Neural progenitor cell (in vitro differentiated cells): ENCODE results near the gene CKAP4. TPM values are rescaled to one million over a fixed set of nuclear protein-coding genes. Genes with fewer than 3 reads are reported as not detected.

Experiments
- DNase-seq: peaks from one replicate; pipeline ENCODE4 v3.0.0-alpha.2; 2016; ENCODE audit warnings: low spot score
- H2AFZ ChIP-seq: fragments of 200-600 bp; sonication (generic); replicated peaks from 2 replicates; pipeline ENCODE4 v1.6.1; 2016; ENCODE audit warnings: antibody characterized with exemption
- H3F3A ChIP-seq: fragments of 200-600 bp; sonication (generic); 2 replicates; pipeline ENCODE4 v1.6.1; 2016; ENCODE audit warnings: antibody characterized with exemption, low read depth
- H3K27ac ChIP-seq: fragments of 200-600 bp; sonication (generic); 2 replicates; pipeline ENCODE4 v1.5.1; 2016; ENCODE audit warnings: mild to moderate bottlenecking
- H3K27me3 ChIP-seq: fragments of 200-600 bp; sonication (generic); 2 replicates; pipeline ENCODE4 v1.6.1; 2016; ENCODE audit warnings: mild to moderate bottlenecking, moderate library complexity
- H3K36me3 ChIP-seq: fragments of 200-600 bp; sonication (generic); 2 replicates; pipeline ENCODE4 v1.5.1; 2016
- H3K4me1 ChIP-seq: fragments of 200-600 bp; sonication (generic); 2 replicates; pipeline ENCODE4 v1.6.1; 2016; ENCODE audit warnings: mixed run types
- H3K4me2 ChIP-seq: fragments of 200-600 bp; sonication (generic); 2 replicates; pipeline ENCODE4 v1.6.1; 2016
- H3K4me3 ChIP-seq: fragments of 200-600 bp; sonication (generic); 2 replicates; pipeline ENCODE4 v1.5.1; 2016
- H3K79me2 ChIP-seq: fragments of 200-600 bp; sonication (generic); 2 replicates; pipeline ENCODE4 v1.6.1; 2016; ENCODE audit warnings: low read depth
- H3K9ac ChIP-seq: fragments of 200-600 bp; sonication (generic); 2 replicates; pipeline ENCODE4 v1.6.1; 2016
- H3K9me3 ChIP-seq: fragments of 200-600 bp; sonication (generic); 2 replicates; pipeline ENCODE4 v1.5.1; 2016; ENCODE audit warnings: low read depth
- H4K20me1 ChIP-seq: fragments of 200-600 bp; sonication (generic); 2 replicates; pipeline ENCODE4 v1.6.1; 2016; ENCODE audit warnings: low read depth
- H3K27ac Mint-ChIP-seq: 3 replicates; pipeline ENCODE4 v1.8.0; 2021; ENCODE audit warnings: mixed read lengths
- H3K27me3 Mint-ChIP-seq: 2 replicates; pipeline ENCODE4 v1.8.0; 2022; ENCODE audit warnings: low read depth, mild to moderate bottlenecking, inconsistent platforms, moderate library complexity, mixed read lengths; ENCODE audit not compliant: insufficient read depth
- H3K36me3 Mint-ChIP-seq: 3 replicates; pipeline ENCODE4 v1.8.0; 2021; ENCODE audit warnings: mixed read lengths
- H3K4me1 Mint-ChIP-seq: 3 replicates; pipeline ENCODE4 v1.8.0; 2021; ENCODE audit warnings: mixed read lengths
- H3K4me3 Mint-ChIP-seq: 3 replicates; pipeline ENCODE4 v1.8.0; 2021; ENCODE audit warnings: mild to moderate bottlenecking, moderate library complexity, mixed read lengths
- H3K9me3 Mint-ChIP-seq: 3 replicates; pipeline ENCODE4 v1.8.0; 2020; ENCODE audit warnings: mixed read lengths
- EZH2 ChIP-seq: fragments of 200-600 bp; sonication (generic); IDR thresholded peaks from 2 replicates; pipeline ENCODE4 v1.6.1; 2017; ENCODE audit warnings: antibody characterized with exemption, mild to moderate bottlenecking, moderate library complexity
- EZH2phosphoT487 ChIP-seq: fragments of 200-600 bp; sonication (generic); IDR thresholded peaks from 2 replicates; pipeline ENCODE4 v1.6.1; 2017; ENCODE audit warnings: antibody characterized with exemption
- total RNA-seq: library from RNA; depleted of rRNA; stranded (reverse); fragments of >200 nt; gene quantifications from 2 replicates; pipeline ENCODE4 v1.2.3, GENCODE V29; 2015; ENCODE audit warnings: low replicate concordance
- TF ChIP-seq, protein P1 (sequence below): fragments of 200-600 bp; sonication (generic); IDR thresholded peaks from 2 replicates; pipeline ENCODE4 v1.5.1; 2017; ENCODE audit warnings: antibody characterized with exemption, mild to moderate bottlenecking

Gene CKAP4
- total RNA-seq, 1 donor from 2014 or later: 58.7 TPM

GRCh38 chr12:106193394-106194215, 54.2 kb downstream of the CKAP4 start:
- H3K79me2 ChIP-seq: no peaks in the 10 kb centered on the region
- no peak overlapping the region for H2AFZ ChIP-seq
- TF ChIP-seq, protein P1, sequence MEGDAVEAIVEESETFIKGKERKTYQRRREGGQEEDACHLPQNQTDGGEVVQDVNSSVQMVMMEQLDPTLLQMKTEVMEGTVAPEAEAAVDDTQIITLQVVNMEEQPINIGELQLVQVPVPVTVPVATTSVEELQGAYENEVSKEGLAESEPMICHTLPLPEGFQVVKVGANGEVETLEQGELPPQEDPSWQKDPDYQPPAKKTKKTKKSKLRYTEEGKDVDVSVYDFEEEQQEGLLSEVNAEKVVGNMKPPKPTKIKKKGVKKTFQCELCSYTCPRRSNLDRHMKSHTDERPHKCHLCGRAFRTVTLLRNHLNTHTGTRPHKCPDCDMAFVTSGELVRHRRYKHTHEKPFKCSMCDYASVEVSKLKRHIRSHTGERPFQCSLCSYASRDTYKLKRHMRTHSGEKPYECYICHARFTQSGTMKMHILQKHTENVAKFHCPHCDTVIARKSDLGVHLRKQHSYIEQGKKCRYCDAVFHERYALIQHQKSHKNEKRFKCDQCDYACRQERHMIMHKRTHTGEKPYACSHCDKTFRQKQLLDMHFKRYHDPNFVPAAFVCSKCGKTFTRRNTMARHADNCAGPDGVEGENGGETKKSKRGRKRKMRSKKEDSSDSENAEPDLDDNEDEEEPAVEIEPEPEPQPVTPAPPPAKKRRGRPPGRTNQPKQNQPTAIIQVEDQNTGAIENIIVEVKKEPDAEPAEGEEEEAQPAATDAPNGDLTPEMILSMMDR: no peak
- TF ChIP-seq EZH2phosphoT487: no peak
- no peak for TF ChIP-seq EZH2
- Mint-ChIP-seq H3K27me3 (peaks cover 3% of the 10 kb centered on the region), H3K9me3 (no peaks in the 10 kb centered on the region), H3K36me3 (no peaks in the 10 kb centered on the region), H3K27ac (no peak overlapping the region), H3K4me1 (peaks cover 39% of the 10 kb centered on the region), H3K4me3 (no peak overlapping the region)
- DNase-seq: no peak
- H3K4me2 ChIP-seq: no peak overlapping the region
- no peaks in the 10 kb centered on the region for H4K20me1 ChIP-seq
- no peak overlapping the region for H3K9ac ChIP-seq
- H3K4me1 ChIP-seq: peaks cover 28% of the 10 kb centered on the region
- H3K9me3 ChIP-seq: no peaks in the 10 kb centered on the region
- no peaks in the 10 kb centered on the region for H3K36me3 ChIP-seq
- H3F3A ChIP-seq: peaks cover 6% of the 10 kb centered on the region
- H3K27ac ChIP-seq: no peak overlapping the region
- H3K4me3 ChIP-seq: no peak overlapping the region
- H3K27me3 ChIP-seq: no peaks in the 10 kb centered on the region

- Histone ChIP-seq H3K4me1 (peaks cover 35% of the 10 kb centered on the region), H3K9ac (no peak overlapping the region), H3K27ac (no peak overlapping the region), H3K4me2 (no peak overlapping the region), H4K20me1 (no peaks in the 10 kb centered on the region), H3K27me3 (no peaks in the 10 kb centered on the region), H3K9me3 (no peaks in the 10 kb centered on the region), H3K36me3 (no peaks in the 10 kb centered on the region), H3F3A (peaks cover 12% of the 10 kb centered on the region), H2AFZ (no peak overlapping the region), H3K4me3 (no peak overlapping the region), H3K79me2 (no peaks in the 10 kb centered on the region)
- Mint-ChIP-seq H3K27me3 (peaks cover 5% of the 10 kb centered on the region), H3K36me3 (no peaks in the 10 kb centered on the region), H3K27ac (peak overlapping the region; percentile 15), H3K4me1 (peaks cover 45% of the 10 kb centered on the region), H3K4me3 (no peak overlapping the region), H3K9me3 (no peaks in the 10 kb centered on the region)
- DNase-seq: no peak
- TF ChIP-seq EZH2phosphoT487 (no peak), EZH2 (no peak)
- TF ChIP-seq, protein P1: no peak
Measured at GRCh38 chr12:106192659-106193393, 55.0 kb downstream of the CKAP4 start.

- no peak overlapping the region for H3K4me3 ChIP-seq
- Mint-ChIP-seq H3K36me3 (no peaks in the 10 kb centered on the region), H3K9me3 (no peaks in the 10 kb centered on the region), H3K4me1 (peaks cover 52% of the 10 kb centered on the region), H3K27ac (peak overlapping the region; percentile 1), H3K27me3 (peaks cover 5% of the 10 kb centered on the region), H3K4me3 (no peak overlapping the region)
- H3K27me3 ChIP-seq: no peaks in the 10 kb centered on the region
- H3K79me2 ChIP-seq: no peaks in the 10 kb centered on the region
- peak overlapping the region; percentile 12 for H3K4me2 ChIP-seq
- TF ChIP-seq EZH2phosphoT487 (no peak), EZH2 (no peak)
- TF ChIP-seq, protein P1: no peak
- no peak overlapping the region for H2AFZ ChIP-seq
- H3K9ac ChIP-seq: no peak overlapping the region
- H3K4me1 ChIP-seq: peaks cover 47% of the 10 kb centered on the region
- H3K9me3 ChIP-seq: no peaks in the 10 kb centered on the region
- H4K20me1 ChIP-seq: no peaks in the 10 kb centered on the region
- no peak overlapping the region for H3K27ac ChIP-seq
- H3F3A ChIP-seq: peaks cover 14% of the 10 kb centered on the region
- DNase-seq: no peak
- no peaks in the 10 kb centered on the region for H3K36me3 ChIP-seq
Measured at GRCh38 chr12:106190581-106190980, 57.2 kb downstream of the CKAP4 start.
